Activated naive CD4-positive, alpha-beta T cell treated with anti-CD3 and anti-CD28 coated beads, Interleukin-2, amount 10 ng/mL, durations not matched to agents 7 days and 5 days (primary cell): Measurements from ENCODE around the gene NOX5.

ENCODE experiments used
- CTCF ChIA-PET: fragments of 350-600 bp; sonication (Branson Sonifier 250); formaldehyde crosslinking; loops from one replicate; lab custom pipeline; 2021; ENCODE audit warnings: antibody characterized with exemption; lab: Charles Lee
- DNase-seq: peaks from one replicate; pipeline ENCODE4 v3.0.0-alpha.2; 2020
- H3K27ac Mint-ChIP-seq: one replicate; pipeline ENCODE4 v1.8.0; 2021; ENCODE audit warnings: mild to moderate bottlenecking, moderate library complexity, mixed read lengths
- H3K27me3 Mint-ChIP-seq: one replicate; pipeline ENCODE4 v1.8.0; 2021; ENCODE audit warnings: mild to moderate bottlenecking, mixed read lengths
- H3K36me3 Mint-ChIP-seq: one replicate; pipeline ENCODE4 v1.8.0; 2021; ENCODE audit warnings: mixed read lengths
- H3K4me1 Mint-ChIP-seq: one replicate; pipeline ENCODE4 v1.8.0; 2021; ENCODE audit warnings: mixed read lengths
- H3K4me3 Mint-ChIP-seq: one replicate; pipeline ENCODE4 v1.8.0; 2021; ENCODE audit warnings: mild to moderate bottlenecking, moderate library complexity, mixed read lengths
- H3K9me3 Mint-ChIP-seq: one replicate; pipeline ENCODE4 v1.8.0; 2021; ENCODE audit warnings: mixed read lengths

Gene NOX5

DNA sequence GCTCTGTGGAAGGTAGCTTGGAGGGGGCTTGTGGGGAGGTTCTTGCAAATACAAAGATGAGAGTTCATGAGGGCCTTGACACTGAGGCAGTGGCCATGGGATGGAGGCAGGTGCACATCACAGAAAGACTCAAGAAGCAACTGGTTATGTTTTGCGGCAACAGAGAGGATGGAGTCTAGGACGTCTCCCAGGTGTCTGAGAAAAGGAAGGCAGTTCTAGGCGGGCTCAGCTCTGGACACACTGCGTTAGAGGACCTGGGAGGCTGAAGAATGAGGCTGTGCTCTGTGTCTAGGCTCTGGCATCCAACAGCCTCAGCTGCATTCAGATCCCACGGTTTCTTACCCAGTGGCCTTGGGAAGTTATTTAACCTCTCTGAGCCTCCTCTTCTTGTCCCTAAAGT lies 23.5 kb downstream of the NOX5 start:
- no peaks in the 10 kb centered on the region for H3K36me3 Mint-ChIP-seq
- H3K4me1 Mint-ChIP-seq, result no peaks in the 10 kb centered on the region
- no peak overlapping the region for H3K4me3 Mint-ChIP-seq
- H3K27me3 Mint-ChIP-seq, result peaks cover 24% of the 10 kb centered on the region
- H3K9me3 Mint-ChIP-seq, result no peaks in the 10 kb centered on the region
- H3K27ac Mint-ChIP-seq, result no peak overlapping the region
- CTCF ChIA-PET, result no interaction called here
- DNase-seq, result no peak

DNA sequence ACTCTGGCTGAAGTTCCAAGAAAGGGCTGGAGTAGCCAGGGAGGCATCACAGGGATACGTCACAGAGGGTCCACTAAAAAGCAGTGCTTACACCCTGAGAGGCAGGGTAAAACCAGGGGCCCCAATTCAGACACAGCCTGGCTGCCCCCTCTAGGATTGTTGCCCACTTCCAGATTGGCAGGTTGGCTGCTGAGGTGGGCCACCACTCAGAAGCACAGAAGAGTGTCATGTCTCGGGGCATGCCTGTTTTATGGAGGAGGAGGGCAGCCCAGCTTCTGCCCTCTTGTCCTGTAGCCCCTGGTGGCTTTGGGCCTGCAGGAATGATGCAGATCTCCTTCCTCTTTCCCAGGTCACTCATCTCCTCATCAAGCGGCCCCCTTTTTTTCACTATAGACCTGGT lies 24.0 kb downstream of the NOX5 start:
- CTCF ChIA-PET, result no interaction called here
- Mint-ChIP-seq H3K27ac (no peak overlapping the region), H3K9me3 (no peaks in the 10 kb centered on the region), H3K4me3 (no peak overlapping the region), H3K36me3 (no peaks in the 10 kb centered on the region), H3K4me1 (no peaks in the 10 kb centered on the region), H3K27me3 (peaks cover 19% of the 10 kb centered on the region)
- DNase-seq, result no peak

DNA sequence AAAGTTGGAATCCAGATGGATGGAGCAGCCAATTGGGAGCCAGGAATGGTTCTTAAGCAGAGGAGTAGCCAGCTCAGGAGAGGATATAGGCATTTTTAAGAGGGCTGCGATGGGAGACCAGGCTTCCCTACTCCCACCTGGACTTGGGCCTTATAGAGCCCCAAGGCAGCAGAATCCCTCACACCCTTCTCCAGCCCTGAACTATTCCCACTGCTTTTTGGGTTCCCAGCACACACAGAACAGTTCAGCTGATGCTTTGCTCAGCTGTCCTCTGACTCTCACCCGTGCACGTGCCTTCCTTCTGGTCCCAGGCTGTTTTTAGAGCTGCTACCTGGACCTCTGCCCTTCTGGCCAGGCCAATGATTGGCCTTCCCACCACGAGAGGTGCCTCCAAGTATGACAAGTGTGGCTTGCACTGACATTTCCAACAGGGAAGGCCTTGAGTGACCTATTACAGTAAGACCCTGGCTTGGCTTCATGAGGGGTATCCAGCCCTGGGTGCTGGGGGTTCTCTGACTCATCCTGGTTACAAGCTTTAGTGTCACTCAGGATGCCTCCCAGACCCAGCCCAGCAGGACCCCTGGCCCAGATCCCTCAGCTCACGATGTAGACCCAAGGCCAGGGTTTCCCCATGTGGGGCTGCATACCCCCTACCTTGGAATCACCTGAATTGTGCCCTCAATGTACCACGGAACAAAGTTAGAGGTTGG lies 25.2 kb downstream of the NOX5 start:
- H3K4me1 Mint-ChIP-seq, result no peaks in the 10 kb centered on the region
- CTCF ChIA-PET, result interaction anchor here (1.1 kb wide), 1 partner anchor 8 kb away, joined by 3 read pairs; no protein-coding TSS in a partner anchor

GRCh38 chr15:69042531-69042930 lies 28.0 kb downstream of the NOX5 start:
- H3K27ac Mint-ChIP-seq, result no peak overlapping the region
- no peak overlapping the region for H3K4me3 Mint-ChIP-seq
- no peak for DNase-seq
- H3K4me1 Mint-ChIP-seq, result no peaks in the 10 kb centered on the region
- no peaks in the 10 kb centered on the region for H3K36me3 Mint-ChIP-seq
- CTCF ChIA-PET, result interaction anchor here (0.9 kb wide), 1 partner anchor 96 kb away, joined by 3 read pairs; no protein-coding TSS in a partner anchor
- H3K27me3 Mint-ChIP-seq, result peaks cover 23% of the 10 kb centered on the region
- H3K9me3 Mint-ChIP-seq, result no peaks in the 10 kb centered on the region

More for the DNA sequence above, 25.2 kb downstream of the NOX5 start:
- H3K9me3 Mint-ChIP-seq, result no peaks in the 10 kb centered on the region
- H3K27me3 Mint-ChIP-seq, result peaks cover 19% of the 10 kb centered on the region
- H3K4me3 Mint-ChIP-seq, result no peak overlapping the region
- no peak overlapping the region for H3K27ac Mint-ChIP-seq
- no peak for DNase-seq
- no peaks in the 10 kb centered on the region for H3K36me3 Mint-ChIP-seq

- Mint-ChIP-seq H3K4me3 (no peak overlapping the region), H3K27me3 (peaks cover 19% of the 10 kb centered on the region), H3K36me3 (no peaks in the 10 kb centered on the region), H3K9me3 (no peaks in the 10 kb centered on the region), H3K27ac (no peak overlapping the region), H3K4me1 (no peaks in the 10 kb centered on the region)
- no peak for DNase-seq
- CTCF ChIA-PET, result interaction anchor here (0.6 to 1.3 kb wide), 3 partner anchors 14 to 526 kb away, joined by 3 read pairs; no protein-coding TSS in a partner anchor
Observed at GRCh38 chr15:69045802-69046201, 31.3 kb downstream of the NOX5 start.

GRCh38 chr15:69046781-69047180 lies 32.3 kb downstream of the NOX5 start:
- CTCF ChIA-PET, result interaction anchor here (0.6 to 1.3 kb wide), 3 partner anchors 10 to 527 kb away, joined by 3 to 4 read pairs (median 3); no protein-coding TSS in a partner anchor
- DNase-seq, result no peak
- no peaks in the 10 kb centered on the region for H3K4me1 Mint-ChIP-seq
- peaks cover 28% of the 10 kb centered on the region for H3K27me3 Mint-ChIP-seq
- H3K4me3 Mint-ChIP-seq, result no peak overlapping the region
- H3K27ac Mint-ChIP-seq, result no peak overlapping the region
- no peaks in the 10 kb centered on the region for H3K36me3 Mint-ChIP-seq
- no peaks in the 10 kb centered on the region for H3K9me3 Mint-ChIP-seq

DNA sequence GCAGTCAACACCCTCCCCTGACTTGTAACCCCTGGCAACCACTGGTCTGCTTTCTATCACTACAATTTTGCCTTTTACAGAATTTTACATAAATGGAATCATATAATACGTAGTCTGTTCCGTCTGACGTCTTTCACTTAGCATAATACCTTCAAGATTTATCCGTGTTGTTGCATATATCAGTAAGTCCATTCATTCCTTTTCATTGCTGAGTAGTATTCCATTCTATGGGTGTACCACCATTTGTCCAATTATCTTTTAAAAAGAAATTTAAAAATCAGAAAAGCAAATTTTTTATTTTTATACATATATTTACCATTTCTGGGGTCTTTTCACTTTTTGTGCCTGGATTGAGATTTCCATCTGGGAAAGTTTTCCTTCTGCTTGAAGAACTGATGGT lies 35.5 kb downstream of the NOX5 start:
- H3K4me3 Mint-ChIP-seq, result no peak overlapping the region
- no peak overlapping the region for H3K27ac Mint-ChIP-seq
- H3K9me3 Mint-ChIP-seq, result no peaks in the 10 kb centered on the region
- CTCF ChIA-PET, result no interaction called here
- no peak for DNase-seq
- peaks cover 25% of the 10 kb centered on the region for H3K27me3 Mint-ChIP-seq
- H3K36me3 Mint-ChIP-seq, result no peaks in the 10 kb centered on the region
- no peaks in the 10 kb centered on the region for H3K4me1 Mint-ChIP-seq

DNA sequence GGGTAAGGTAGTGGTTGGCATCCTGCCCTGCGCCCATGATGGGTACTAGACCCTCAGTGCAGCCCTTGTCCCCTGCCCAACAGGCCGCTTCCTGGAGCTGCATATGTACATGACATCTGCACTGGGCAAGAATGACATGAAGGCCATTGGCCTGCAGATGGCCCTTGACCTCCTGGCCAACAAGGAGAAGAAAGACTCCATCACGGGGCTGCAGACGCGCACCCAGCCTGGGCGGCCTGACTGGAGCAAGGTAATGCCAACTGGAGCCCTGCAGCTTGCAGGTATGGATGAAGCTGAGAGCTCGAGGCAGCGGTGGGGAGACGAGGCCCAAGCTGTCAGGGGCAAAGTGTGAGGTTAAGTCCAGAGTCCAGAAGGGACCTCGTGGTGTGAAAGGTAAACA lies 40.8 kb downstream of the NOX5 start:
- Mint-ChIP-seq H3K9me3 (no peaks in the 10 kb centered on the region), H3K4me3 (no peak overlapping the region), H3K27me3 (peaks cover 21% of the 10 kb centered on the region), H3K36me3 (no peaks in the 10 kb centered on the region), H3K4me1 (peaks cover 14% of the 10 kb centered on the region), H3K27ac (no peak overlapping the region)
- DNase-seq, result no peak
- CTCF ChIA-PET, result interaction anchor here (1.4 to 4.4 kb wide), 2 partner anchors 338 to 341 kb away, joined by 5 to 36 read pairs; no protein-coding TSS in a partner anchor

- H3K4me3 Mint-ChIP-seq, result no peak overlapping the region
- peaks cover 16% of the 10 kb centered on the region for H3K27me3 Mint-ChIP-seq
- H3K9me3 Mint-ChIP-seq, result no peaks in the 10 kb centered on the region
- H3K4me1 Mint-ChIP-seq, result peaks cover 23% of the 10 kb centered on the region
- CTCF ChIA-PET, result interaction anchor here (1.1 to 4.4 kb wide), 2 partner anchors 209 to 337 kb away, joined by 3 to 36 read pairs; no protein-coding TSS in a partner anchor
- no peak for DNase-seq
- no peaks in the 10 kb centered on the region for H3K36me3 Mint-ChIP-seq
- H3K27ac Mint-ChIP-seq, result no peak overlapping the region
Observed at GRCh38 chr15:69056365-69056764, 41.9 kb downstream of the NOX5 start.

DNA sequence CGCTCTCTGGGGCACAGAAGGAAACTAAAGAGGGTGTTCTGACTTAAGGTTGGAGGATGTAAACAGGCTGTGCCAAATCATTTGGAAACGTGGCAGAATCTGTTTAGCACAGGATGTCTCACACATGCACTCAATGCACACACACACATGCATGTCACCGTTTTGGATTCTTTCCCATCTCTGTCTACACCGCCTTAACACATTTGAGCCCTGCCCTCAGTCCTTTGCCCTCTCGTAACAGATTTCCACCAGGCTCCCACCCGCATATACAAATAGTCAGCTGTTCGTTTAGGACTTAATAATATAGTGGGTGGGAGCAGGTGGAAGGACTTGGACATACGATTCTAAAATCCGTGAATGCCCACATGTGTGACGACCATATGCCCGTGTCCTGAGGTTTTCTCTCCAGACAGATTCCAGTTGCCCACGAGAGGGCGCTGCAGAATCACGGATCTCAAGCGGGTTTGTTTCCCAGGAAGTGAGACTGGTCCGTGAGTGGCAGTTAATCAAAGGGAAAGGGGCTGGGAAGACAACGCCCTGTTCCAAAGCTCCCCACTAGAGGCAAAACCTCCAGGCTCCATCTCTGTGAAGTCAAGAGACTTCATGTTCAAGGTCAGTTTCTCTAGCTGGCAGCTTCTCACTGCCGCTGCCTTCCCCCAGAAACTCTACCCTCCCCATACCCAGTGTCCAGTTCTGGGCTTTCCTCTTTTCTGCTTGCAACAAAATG lies 44.5 kb downstream of the NOX5 start:
- DNase-seq, result peak; percentile 84
- Mint-ChIP-seq H3K27me3 (peaks cover 10% of the 10 kb centered on the region), H3K27ac (no peak overlapping the region), H3K4me1 (peaks cover 25% of the 10 kb centered on the region), H3K9me3 (no peaks in the 10 kb centered on the region), H3K36me3 (no peaks in the 10 kb centered on the region), H3K4me3 (no peak overlapping the region)
- CTCF ChIA-PET, result interaction anchor here (0.6 to 4.4 kb wide), 13 partner anchors 9 to 409 kb away, joined by 3 to 36 read pairs (median 4); no protein-coding TSS in a partner anchor

DNA sequence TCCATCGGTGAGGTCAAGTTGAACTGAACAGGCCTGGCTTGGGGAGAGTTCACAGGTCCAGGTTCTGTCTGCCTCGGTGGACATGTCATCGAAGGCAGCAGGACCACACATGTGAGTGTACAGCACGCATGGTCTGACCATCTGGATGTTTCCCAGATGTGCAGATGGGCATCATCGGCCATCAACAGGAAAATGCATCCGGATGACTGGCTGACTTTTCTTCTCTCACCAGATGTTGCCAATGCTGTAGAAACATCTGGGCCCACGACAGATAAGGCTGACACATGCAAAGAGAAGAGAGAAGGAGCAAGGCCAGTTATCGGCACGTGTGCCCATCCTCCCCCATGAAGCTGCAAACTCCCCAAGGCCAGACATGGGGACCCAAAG lies 45.1 kb downstream of the NOX5 start:
- CTCF ChIA-PET, result interaction anchor here (0.7 to 4.4 kb wide), 10 partner anchors 9 to 408 kb away, joined by 3 to 36 read pairs (median 4); no protein-coding TSS in a partner anchor
- no peaks in the 10 kb centered on the region for H3K36me3 Mint-ChIP-seq
- H3K4me1 Mint-ChIP-seq, result peaks cover 25% of the 10 kb centered on the region
- no peak overlapping the region for H3K27ac Mint-ChIP-seq
- no peaks in the 10 kb centered on the region for H3K9me3 Mint-ChIP-seq
- H3K27me3 Mint-ChIP-seq, result peaks cover 10% of the 10 kb centered on the region
- no peak overlapping the region for H3K4me3 Mint-ChIP-seq
- no peak for DNase-seq

- H3K9me3 Mint-ChIP-seq, result no peaks in the 10 kb centered on the region
- no peak for DNase-seq
- CTCF ChIA-PET, result interaction anchor here (0.7 to 2.0 kb wide), 4 partner anchors 169 to 408 kb away, joined by 3 to 8 read pairs (median 5); no protein-coding TSS in a partner anchor
- H3K4me1 Mint-ChIP-seq, result peaks cover 25% of the 10 kb centered on the region
- H3K27me3 Mint-ChIP-seq, result peaks cover 10% of the 10 kb centered on the region
- H3K4me3 Mint-ChIP-seq, result no peak overlapping the region
- H3K27ac Mint-ChIP-seq, result peak overlapping the region; percentile 33
- no peaks in the 10 kb centered on the region for H3K36me3 Mint-ChIP-seq
Observed at GRCh38 chr15:69060041-69060481, 45.6 kb downstream of the NOX5 start.

GRCh38 chr15:69060744-69061143 lies 46.2 kb downstream of the NOX5 start:
- Mint-ChIP-seq H3K27ac (no peak overlapping the region), H3K27me3 (peaks cover 10% of the 10 kb centered on the region), H3K36me3 (no peaks in the 10 kb centered on the region), H3K4me3 (no peak overlapping the region), H3K4me1 (peaks cover 25% of the 10 kb centered on the region), H3K9me3 (no peaks in the 10 kb centered on the region)
- CTCF ChIA-PET, result no interaction called here
- peak; percentile 32 for DNase-seq

DNA sequence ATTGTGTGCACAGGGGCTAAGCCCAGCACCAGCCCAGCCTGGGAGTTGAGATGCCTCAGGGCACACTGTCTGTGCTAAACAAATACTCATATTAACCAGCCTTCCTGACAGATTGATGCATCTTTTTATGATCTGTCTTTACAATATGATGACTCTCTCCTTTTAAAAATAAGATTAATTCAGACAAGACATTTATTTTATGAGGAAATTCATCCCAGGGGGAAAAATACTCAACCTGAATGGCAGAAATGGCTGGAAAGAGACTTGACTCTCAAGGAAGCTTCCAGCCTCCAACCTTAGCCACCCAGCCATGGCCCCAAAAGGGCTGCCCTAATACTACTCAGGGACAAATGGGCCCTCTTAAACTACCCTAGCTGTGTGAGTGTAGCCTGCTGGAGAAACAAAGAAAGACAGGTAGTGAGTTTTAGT lies 46.9 kb downstream of the NOX5 start:
- no peak for DNase-seq
- H3K27me3 Mint-ChIP-seq, result peaks cover 10% of the 10 kb centered on the region
- no peaks in the 10 kb centered on the region for H3K9me3 Mint-ChIP-seq
- H3K27ac Mint-ChIP-seq, result no peak overlapping the region
- H3K4me3 Mint-ChIP-seq, result no peak overlapping the region
- CTCF ChIA-PET, result no interaction called here
- H3K4me1 Mint-ChIP-seq, result peaks cover 25% of the 10 kb centered on the region
- H3K36me3 Mint-ChIP-seq, result no peaks in the 10 kb centered on the region
